Trophoblast cell (in vitro differentiated cells and primary cell): ENCODE data around the gene SRSF7.

Experiments
- DNase-seq, 2 donors: peaks; one replicate each; pipeline ENCODE4 v3.0.0-alpha.2; 2016
- H2AFZ ChIP-seq: 2 replicates; pipeline ENCODE4 v1.6.1; 2013; ENCODE audit warnings: low read length, moderate library complexity, mild to moderate bottlenecking; ENCODE audit not compliant: insufficient read depth, poor library complexity
- H2AK5ac ChIP-seq: 2 replicates; pipeline ENCODE4 v1.6.1; 2013; ENCODE audit warnings: mild to moderate bottlenecking, low read length
- H2BK120ac ChIP-seq: 2 replicates; pipeline ENCODE4 v1.6.1; 2013; ENCODE audit warnings: low read length, mild to moderate bottlenecking, moderate library complexity; ENCODE audit not compliant: insufficient read depth, poor library complexity
- H2BK12ac ChIP-seq: 2 replicates; pipeline ENCODE4 v1.6.1; 2013; ENCODE audit warnings: mild to moderate bottlenecking, low read length, moderate library complexity
- H2BK5ac ChIP-seq: 2 replicates; pipeline ENCODE4 v1.6.1; 2013; ENCODE audit warnings: low read length, low read depth, moderate library complexity, mild to moderate bottlenecking; ENCODE audit not compliant: poor library complexity
- H3K14ac ChIP-seq: 2 replicates; pipeline ENCODE4 v1.6.1; 2013; ENCODE audit warnings: mild to moderate bottlenecking, low read length
- H3K18ac ChIP-seq: 2 replicates; pipeline ENCODE4 v1.6.1; 2013; ENCODE audit warnings: mild to moderate bottlenecking, low read length
- H3K23ac ChIP-seq: 2 replicates; pipeline ENCODE4 v1.6.1; 2013; ENCODE audit warnings: low read length
- H3K27ac ChIP-seq: 2 replicates; pipeline ENCODE4 v1.5.1; 2013; ENCODE audit warnings: low read depth, mild to moderate bottlenecking, inconsistent platforms, low read length, moderate library complexity
- H3K27me3 ChIP-seq: 2 replicates; pipeline ENCODE4 v1.6.1; 2013; ENCODE audit warnings: inconsistent platforms, mild to moderate bottlenecking, low read length, moderate library complexity; ENCODE audit not compliant: insufficient read depth
- H3K36me3 ChIP-seq, 2 experiments: 1 replicate in 1 of 2; 2 replicates in 1 of 2; pipeline ENCODE4 v1.6.1; 2013; ENCODE audit warnings: low read length in 2 of 2, mild to moderate bottlenecking in 2 of 2, moderate library complexity in 1 of 2; ENCODE audit not compliant: insufficient read depth in 2 of 2, control insufficient read depth in 1 of 2
- H3K4ac ChIP-seq: 2 replicates; pipeline ENCODE4 v1.6.1; 2013; ENCODE audit warnings: low read depth, mild to moderate bottlenecking, low read length, moderate library complexity
- H3K4me1 ChIP-seq, 2 experiments: 1 replicate in 1 of 2; 2 replicates in 1 of 2; pipeline ENCODE4 v1.6.1; 2013; ENCODE audit warnings: low read length in 2 of 2, mild to moderate bottlenecking in 2 of 2, moderate library complexity in 1 of 2; ENCODE audit not compliant: insufficient read depth in 2 of 2, control insufficient read depth in 1 of 2
- H3K4me2 ChIP-seq: 2 replicates; pipeline ENCODE4 v1.6.1; 2013; ENCODE audit warnings: inconsistent platforms, mild to moderate bottlenecking, low read length, moderate library complexity
- H3K4me3 ChIP-seq: 2 replicates; pipeline ENCODE4 v1.5.1; 2013; ENCODE audit warnings: mild to moderate bottlenecking, low read depth, low read length, inconsistent platforms
- H3K79me1 ChIP-seq: one replicate; pipeline ENCODE4 v1.6.1; 2013; ENCODE audit warnings: low read length
- H3K79me2 ChIP-seq: 2 replicates; pipeline ENCODE4 v1.6.1; 2013; ENCODE audit warnings: low read length, mild to moderate bottlenecking; ENCODE audit not compliant: control insufficient read depth, insufficient read depth, poor library complexity
- H3K9ac ChIP-seq: 2 replicates; pipeline ENCODE4 v1.6.1; 2013; ENCODE audit warnings: mild to moderate bottlenecking, low read length
- H3K9me3 ChIP-seq: 2 replicates; pipeline ENCODE4 v1.6.1; 2013; ENCODE audit warnings: low read depth, mild to moderate bottlenecking, control low read depth, inconsistent platforms, low read length; ENCODE audit not compliant: insufficient read depth
- H4K12ac ChIP-seq: 2 replicates; pipeline ENCODE4 v1.6.1; 2013; ENCODE audit warnings: low read depth, mild to moderate bottlenecking, low read length, moderate library complexity
- H4K8ac ChIP-seq: 2 replicates; pipeline ENCODE4 v1.6.1; 2013; ENCODE audit warnings: low read depth, mild to moderate bottlenecking, low read length, moderate library complexity
- H4K91ac ChIP-seq: one replicate; pipeline ENCODE4 v1.6.1; 2013; ENCODE audit warnings: low read depth, mild to moderate bottlenecking, low read length, moderate library complexity
- WGBS: extraction: QIAGEN DNeasy Blood & Tissue Kit; methylation state at CpG from one replicate; pipeline ENCODE4 v1.1.7; 2013; ENCODE audit warnings: missing lambda C conversion rate; ENCODE audit not compliant: insufficient read length, insufficient coverage; ENCODE audit errors: extremely low coverage; 5-methylcytosine and 5-hydroxymethylcytosine counted together

The SRSF7 gene

GRCh38 chr2:38778687-38779082 is 27.5 kb upstream of the SRSF7 start:
- no CpG with 5 or more reads among the region's 8 CpGs for WGBS
- Histone ChIP-seq H3K4ac (peak overlapping the region; percentile 19), H3K4me1 (peaks cover 0 to 1% of the 10 kb centered on the region in 2 experiments), H2BK120ac (no peak overlapping the region), H4K12ac (peak overlapping the region; percentile 29), H3K79me2 (no peaks in the 10 kb centered on the region), H3K14ac (no peak overlapping the region), H3K36me3 (peaks cover 4 to 8% of the 10 kb centered on the region in 2 experiments), H3K27ac (no peak overlapping the region), H4K91ac (no peak overlapping the region), H3K18ac (no peak overlapping the region), H3K27me3 (no peaks in the 10 kb centered on the region), H2AK5ac (no peak overlapping the region), H4K8ac (peak overlapping the region; percentile 91), H2BK5ac (no peak overlapping the region), H2AFZ (no peak overlapping the region), H2BK12ac (no peak overlapping the region), H3K9me3 (no peaks in the 10 kb centered on the region), H3K23ac (no peak overlapping the region), H3K4me3 (peak overlapping the region; percentile 72), H3K9ac (peak overlapping the region; percentile 71), H3K4me2 (peak overlapping the region; percentile 94), H3K79me1 (peaks cover 2% of the 10 kb centered on the region)
- DNase-seq, result no peak

GRCh38 chr2:38776531-38776930 is 25.4 kb upstream of the SRSF7 start:
- WGBS, result no CpG with 5 or more reads among the region's 13 CpGs
- H3K79me1 ChIP-seq, result peaks cover 2% of the 10 kb centered on the region
- H2BK120ac ChIP-seq, result no peak overlapping the region
- no peak overlapping the region for H3K14ac ChIP-seq
- no peak overlapping the region for H2AK5ac ChIP-seq
- no peak overlapping the region for H2BK5ac ChIP-seq
- H3K9ac ChIP-seq, result no peak overlapping the region
- H2BK12ac ChIP-seq, result no peak overlapping the region
- no peaks in the 10 kb centered on the region for H3K27me3 ChIP-seq
- peaks cover 0 to 1% of the 10 kb centered on the region in 2 experiments for H3K4me1 ChIP-seq
- H3K23ac ChIP-seq, result no peak overlapping the region
- H4K91ac ChIP-seq, result no peak overlapping the region
- H3K4ac ChIP-seq, result no peak overlapping the region
- no peaks in the 10 kb centered on the region for H3K9me3 ChIP-seq
- peak; percentile 96 to 98 for DNase-seq
- no peak overlapping the region for H3K4me3 ChIP-seq
- H2AFZ ChIP-seq, result no peak overlapping the region
- H3K27ac ChIP-seq, result no peak overlapping the region
- no peak overlapping the region for H4K12ac ChIP-seq
- H3K79me2 ChIP-seq, result no peaks in the 10 kb centered on the region
- peaks cover 2 to 7% of the 10 kb centered on the region in 2 experiments for H3K36me3 ChIP-seq
- H3K18ac ChIP-seq, result no peak overlapping the region
- no peak overlapping the region for H3K4me2 ChIP-seq
- H4K8ac ChIP-seq, result no peak overlapping the region

- Histone ChIP-seq H2BK12ac (no peak overlapping the region), H3K23ac (no peak overlapping the region), H3K27me3 (no peaks in the 10 kb centered on the region), H3K36me3 (peaks cover 0 to 3% of the 10 kb centered on the region in 2 experiments), H3K4me1 (peaks cover 0 to 1% of the 10 kb centered on the region in 2 experiments), H3K79me1 (peaks cover 2% of the 10 kb centered on the region), H2BK5ac (no peak overlapping the region), H3K14ac (no peak overlapping the region), H3K79me2 (no peaks in the 10 kb centered on the region), H4K8ac (no peak overlapping the region), H3K9ac (no peak overlapping the region), H3K18ac (no peak overlapping the region), H3K27ac (no peak overlapping the region), H3K4ac (no peak overlapping the region), H2BK120ac (no peak overlapping the region), H2AK5ac (no peak overlapping the region), H4K91ac (no peak overlapping the region), H3K4me3 (no peak overlapping the region), H4K12ac (no peak overlapping the region), H3K4me2 (no peak overlapping the region), H2AFZ (no peak overlapping the region), H3K9me3 (no peaks in the 10 kb centered on the region)
- DNase-seq, result no peak
- no CpG with 5 or more reads among the region's 7 CpGs for WGBS
These were observed 24.7 kb upstream of the SRSF7 start for GRCh38 chr2:38775921-38776225.

- Histone ChIP-seq H2AK5ac (no peak overlapping the region), H3K9ac (no peak overlapping the region), H4K91ac (no peak overlapping the region), H3K36me3 (peaks cover 0 to under 1% of the 10 kb centered on the region in 2 experiments), H3K4ac (no peak overlapping the region), H2AFZ (no peak overlapping the region), H3K27me3 (no peaks in the 10 kb centered on the region), H2BK120ac (no peak overlapping the region), H3K79me2 (no peaks in the 10 kb centered on the region), H3K4me3 (no peak overlapping the region), H3K14ac (peak overlapping the region; percentile 25), H3K18ac (no peak overlapping the region), H3K4me2 (no peak overlapping the region), H4K8ac (peak overlapping the region; percentile 69), H4K12ac (no peak overlapping the region), H2BK5ac (no peak overlapping the region), H3K4me1 (peaks cover 0 to 1% of the 10 kb centered on the region in 2 experiments), H3K23ac (no peak overlapping the region), H3K79me1 (peaks cover 2% of the 10 kb centered on the region), H2BK12ac (peak overlapping the region; percentile 55), H3K27ac (no peak overlapping the region), H3K9me3 (no peaks in the 10 kb centered on the region)
- DNase-seq, result peak; percentile 58 to 70
- no CpG with 5 or more reads among the region's 17 CpGs for WGBS
These were observed 24.1 kb upstream of the SRSF7 start for GRCh38 chr2:38775097-38775920.
